ENCODE data around the gene LMNTD1. TPM values are rescaled to one million over a fixed set of nuclear protein-coding genes. Genes with fewer than 3 reads are reported as not detected.

The LMNTD1 gene
- total RNA-seq, 1 donor: 1.3 TPM

DNA sequence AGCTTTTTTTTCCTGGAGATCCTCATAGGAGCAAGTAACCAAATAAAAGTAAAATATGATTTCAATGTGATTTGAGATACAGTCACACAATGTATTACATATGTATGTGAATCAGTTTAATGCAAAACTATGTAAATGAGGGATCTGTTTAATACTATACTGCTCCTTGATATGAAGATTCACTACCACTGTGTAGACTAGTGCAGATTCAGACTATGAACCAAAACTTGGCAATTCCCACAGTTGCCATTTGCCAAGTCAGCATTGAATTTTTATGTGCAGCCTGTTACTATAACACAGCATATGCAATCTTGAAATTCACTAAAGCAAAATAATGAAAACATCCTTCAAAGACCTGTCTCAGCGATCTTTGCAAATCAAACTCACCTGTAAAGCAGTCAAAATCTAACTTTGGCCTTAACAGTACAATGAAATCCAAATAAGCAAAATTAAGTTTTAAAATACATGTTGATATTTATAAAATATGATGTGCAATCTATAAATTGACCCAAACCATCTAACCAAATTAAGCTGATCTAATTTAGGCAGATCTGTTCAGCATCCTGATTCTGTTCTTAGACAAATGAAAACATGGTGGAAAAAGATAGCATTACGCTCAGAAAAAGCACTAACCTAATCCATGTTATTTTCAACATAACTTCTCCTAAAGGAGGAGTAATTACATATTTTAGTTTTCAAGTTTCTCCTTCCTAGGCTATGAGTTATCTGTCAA, 25.5 kb upstream of the LMNTD1 start:
- no peak overlapping the region for H3K4me3 ChIP-seq (ENCODE audit: low read depth, low read length)
- TF ChIP-seq, protein P1, sequence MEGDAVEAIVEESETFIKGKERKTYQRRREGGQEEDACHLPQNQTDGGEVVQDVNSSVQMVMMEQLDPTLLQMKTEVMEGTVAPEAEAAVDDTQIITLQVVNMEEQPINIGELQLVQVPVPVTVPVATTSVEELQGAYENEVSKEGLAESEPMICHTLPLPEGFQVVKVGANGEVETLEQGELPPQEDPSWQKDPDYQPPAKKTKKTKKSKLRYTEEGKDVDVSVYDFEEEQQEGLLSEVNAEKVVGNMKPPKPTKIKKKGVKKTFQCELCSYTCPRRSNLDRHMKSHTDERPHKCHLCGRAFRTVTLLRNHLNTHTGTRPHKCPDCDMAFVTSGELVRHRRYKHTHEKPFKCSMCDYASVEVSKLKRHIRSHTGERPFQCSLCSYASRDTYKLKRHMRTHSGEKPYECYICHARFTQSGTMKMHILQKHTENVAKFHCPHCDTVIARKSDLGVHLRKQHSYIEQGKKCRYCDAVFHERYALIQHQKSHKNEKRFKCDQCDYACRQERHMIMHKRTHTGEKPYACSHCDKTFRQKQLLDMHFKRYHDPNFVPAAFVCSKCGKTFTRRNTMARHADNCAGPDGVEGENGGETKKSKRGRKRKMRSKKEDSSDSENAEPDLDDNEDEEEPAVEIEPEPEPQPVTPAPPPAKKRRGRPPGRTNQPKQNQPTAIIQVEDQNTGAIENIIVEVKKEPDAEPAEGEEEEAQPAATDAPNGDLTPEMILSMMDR (IDR thresholded peaks at IDR 0.05; ENCODE audit: insufficient read depth, low read length): no peak
- DNase-seq (ENCODE audit: low read depth): no peak

DNA sequence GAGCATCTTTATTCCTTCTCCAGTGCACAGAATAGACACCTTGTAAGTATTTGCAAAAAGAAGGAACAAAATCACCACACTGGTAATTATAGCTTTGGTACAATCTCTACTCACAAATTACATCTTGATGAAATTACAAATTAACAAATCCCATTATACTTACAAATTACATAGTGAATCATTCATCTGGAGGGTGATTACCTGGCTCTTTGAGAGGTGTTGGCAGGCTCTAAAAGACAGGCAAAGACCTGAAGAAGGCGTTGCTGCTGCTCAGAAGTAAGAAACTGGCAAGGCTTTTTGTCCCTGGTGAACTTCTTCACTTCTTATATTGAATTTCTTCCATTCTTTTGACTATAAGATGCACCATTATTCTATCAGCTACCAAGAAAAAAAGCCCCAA, 21.7 kb upstream of the LMNTD1 start:
- TF ChIP-seq, protein P1 (IDR thresholded peaks at IDR 0.05; ENCODE audit: insufficient read depth, low read length): no peak
- no peak overlapping the region for H3K4me3 ChIP-seq (ENCODE audit: low read depth, low read length)
- no peak for DNase-seq (ENCODE audit: low read depth)

DNA sequence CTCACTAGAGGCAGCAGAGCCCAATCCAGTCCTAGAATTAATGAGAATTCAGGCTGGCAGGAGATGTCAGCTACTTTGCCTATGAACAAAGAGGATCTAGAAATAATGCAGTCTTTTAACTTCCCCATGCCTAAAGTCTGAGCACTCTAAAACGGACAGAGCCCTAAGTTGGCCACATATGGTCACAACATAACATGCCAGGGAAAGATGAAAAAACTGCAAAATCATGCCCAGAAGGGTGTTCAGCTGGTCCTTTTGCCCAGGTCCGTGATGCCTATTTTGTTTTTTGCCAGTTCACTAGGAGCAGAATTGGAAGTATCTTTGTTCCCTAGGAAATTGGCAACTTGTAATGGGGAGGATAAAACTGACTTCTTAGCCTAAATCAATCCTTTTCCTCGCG, 20.3 kb upstream of the LMNTD1 start:
- no peak overlapping the region for H3K4me3 ChIP-seq (ENCODE audit: low read depth, low read length)
- TF ChIP-seq, protein P1 (IDR thresholded peaks at IDR 0.05; ENCODE audit: insufficient read depth, low read length): no peak
- DNase-seq (ENCODE audit: low read depth): no peak

DNA sequence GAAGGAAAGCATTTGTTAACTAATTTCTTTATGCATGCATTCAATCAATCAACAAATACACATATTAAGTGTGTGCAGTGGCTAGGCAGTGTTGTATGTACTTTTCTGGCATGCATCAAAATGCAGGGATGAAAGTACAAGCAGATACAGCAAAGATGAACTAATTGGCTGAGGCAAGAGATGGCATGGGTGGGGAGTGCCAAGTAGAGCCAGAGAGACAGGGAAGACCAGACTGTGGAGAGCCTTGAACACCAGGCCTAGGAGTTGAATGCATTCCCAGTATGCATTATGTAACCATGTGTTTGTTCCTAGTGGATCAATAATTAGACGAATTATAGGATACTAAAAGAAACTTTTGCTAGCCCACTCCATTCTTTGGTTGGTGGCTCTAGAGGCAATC, 17.3 kb upstream of the LMNTD1 start:
- no peak for DNase-seq (ENCODE audit: low read depth)
- TF ChIP-seq, protein P1 (IDR thresholded peaks at IDR 0.05; ENCODE audit: insufficient read depth, low read length): no peak
- H3K4me3 ChIP-seq (ENCODE audit: low read depth, low read length): no peak overlapping the region

DNA sequence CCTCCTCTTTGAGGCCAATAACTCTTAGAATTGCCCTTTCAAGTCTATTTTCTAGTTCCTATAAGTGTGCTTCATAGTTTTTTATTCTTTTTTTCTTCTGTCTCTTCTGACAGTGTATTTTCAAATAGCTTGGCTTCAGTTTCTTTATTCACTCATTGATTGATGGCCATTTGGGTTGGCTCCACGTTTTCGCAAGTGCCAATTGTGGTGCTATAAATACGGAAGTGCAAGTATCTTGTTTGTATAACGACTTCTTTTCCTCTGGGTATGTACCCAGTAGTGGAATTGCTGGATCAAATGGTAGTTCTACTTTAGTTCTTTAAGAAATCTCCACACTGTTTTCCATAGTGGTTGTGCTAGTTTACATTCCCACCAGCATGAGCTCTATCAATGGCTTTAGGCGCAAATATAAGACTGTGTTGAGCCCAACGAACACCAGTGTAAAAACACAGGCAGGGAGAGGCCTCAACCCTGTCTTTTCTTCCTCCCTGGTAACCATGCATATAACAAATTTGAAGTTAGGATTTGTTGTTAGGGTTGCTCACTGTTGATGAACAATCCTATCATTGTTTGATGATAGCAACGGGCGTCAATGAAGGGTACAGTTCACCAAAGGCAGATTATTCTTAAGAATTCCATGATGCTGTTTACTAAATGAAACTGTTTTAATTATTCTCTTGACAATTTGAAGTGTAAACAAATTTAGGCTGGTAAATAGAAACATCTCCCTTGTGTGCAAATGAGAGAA, 13.3 kb upstream of the LMNTD1 start:
- H3K4me3 ChIP-seq (ENCODE audit: low read depth, low read length): no peak overlapping the region
- no peak for DNase-seq (ENCODE audit: low read depth)
- TF ChIP-seq, protein P1 (IDR thresholded peaks at IDR 0.05; ENCODE audit: insufficient read depth, low read length): no peak

DNA sequence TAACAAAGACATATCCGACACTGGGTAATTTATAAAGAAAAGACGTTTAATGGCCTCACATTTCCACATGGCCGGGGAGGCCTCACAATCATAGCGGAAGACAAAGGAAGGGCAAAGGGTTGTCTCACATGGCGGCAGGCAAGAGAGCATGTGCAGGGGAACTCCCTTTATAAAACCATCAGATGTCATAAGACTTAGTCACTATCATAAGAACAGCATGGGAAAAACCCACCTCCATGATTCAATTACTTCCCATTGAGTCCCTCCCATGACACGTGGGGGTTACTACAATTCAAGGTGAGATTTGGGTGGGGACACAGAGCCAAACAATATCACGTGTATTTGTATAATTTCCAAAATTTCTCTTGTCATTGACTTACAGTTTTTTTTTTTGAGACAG, 5.5 kb upstream of the LMNTD1 start:
- TF ChIP-seq, protein P1 (IDR thresholded peaks at IDR 0.05; ENCODE audit: insufficient read depth, low read length): no peak

More for the DNA sequence above, 5.5 kb upstream of the LMNTD1 start:
- no peak overlapping the region for H3K4me3 ChIP-seq (ENCODE audit: low read depth, low read length)
- DNase-seq (ENCODE audit: low read depth): no peak
